ENCODE data around the gene SLC41A2. TPM values are rescaled to one million over a fixed set of nuclear protein-coding genes. Genes with fewer than 3 reads are reported as not detected.
"Not testable (repeated sequence)": the region's sequence is repeated elsewhere in the genome, so short reads cannot be mapped to it uniquely, and the experiment has no call there.

SLC41A2 gene, protein sequence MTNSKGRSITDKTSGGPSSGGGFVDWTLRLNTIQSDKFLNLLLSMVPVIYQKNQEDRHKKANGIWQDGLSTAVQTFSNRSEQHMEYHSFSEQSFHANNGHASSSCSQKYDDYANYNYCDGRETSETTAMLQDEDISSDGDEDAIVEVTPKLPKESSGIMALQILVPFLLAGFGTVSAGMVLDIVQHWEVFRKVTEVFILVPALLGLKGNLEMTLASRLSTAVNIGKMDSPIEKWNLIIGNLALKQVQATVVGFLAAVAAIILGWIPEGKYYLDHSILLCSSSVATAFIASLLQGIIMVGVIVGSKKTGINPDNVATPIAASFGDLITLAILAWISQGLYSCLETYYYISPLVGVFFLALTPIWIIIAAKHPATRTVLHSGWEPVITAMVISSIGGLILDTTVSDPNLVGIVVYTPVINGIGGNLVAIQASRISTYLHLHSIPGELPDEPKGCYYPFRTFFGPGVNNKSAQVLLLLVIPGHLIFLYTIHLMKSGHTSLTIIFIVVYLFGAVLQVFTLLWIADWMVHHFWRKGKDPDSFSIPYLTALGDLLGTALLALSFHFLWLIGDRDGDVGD
- total RNA-seq: 1 to 10 TPM; 2.9 TPM
- total RNA-seq: 3.7 to 8.9 reads per million in 2 donors

DNA sequence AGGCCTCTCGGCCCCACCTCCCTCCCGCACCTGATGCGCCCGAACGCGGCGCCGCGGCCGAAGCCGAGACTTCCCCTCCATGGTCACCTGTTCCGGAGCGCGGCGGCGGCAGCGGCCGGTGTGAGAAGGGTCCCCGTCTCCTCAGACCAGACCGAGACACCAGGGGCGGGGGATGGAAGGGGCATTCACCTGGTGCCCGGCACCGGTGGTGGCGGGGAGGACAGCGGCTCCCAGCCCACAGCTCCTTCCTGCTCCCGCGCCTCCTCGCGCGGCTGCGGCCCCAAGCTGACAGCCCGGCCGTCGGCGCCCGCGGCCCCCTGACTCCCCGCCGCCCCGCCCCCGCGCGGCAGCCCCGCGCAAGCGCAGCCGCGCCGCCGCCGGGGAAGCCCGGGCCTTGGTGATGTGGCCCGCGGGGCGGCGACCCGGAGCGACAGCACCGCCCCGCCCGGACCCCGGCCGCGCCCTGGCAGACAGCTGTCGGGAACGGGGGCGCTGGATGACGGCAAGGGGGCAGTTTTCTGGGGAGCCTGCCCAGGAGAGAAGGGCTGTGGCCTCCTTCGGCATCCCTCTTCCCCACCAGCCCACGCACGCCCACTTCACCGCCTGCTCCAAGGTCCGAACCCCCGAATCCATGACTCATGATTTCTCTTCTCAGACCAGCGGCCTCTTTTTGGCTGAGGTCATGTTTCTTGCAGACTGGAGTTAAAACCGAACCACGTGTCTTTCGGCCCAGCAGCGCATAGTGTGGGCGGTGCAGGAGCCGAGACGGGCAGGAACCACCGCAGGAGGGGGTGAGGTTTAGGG lies at the start of gene SLC41A2:
SLC41A2 (minus strand) TSS at position 290 of the 804 bp plus-strand sequence. CDS start 29,763 bp downstream, outside the sequence.
- H3K27me3 Mint-ChIP-seq: peaks cover 9% of the 10 kb centered on the region
- no peaks in the 10 kb centered on the region for H3K9me3 ChIP-seq (ENCODE audit: control insufficient read depth, low read length, poor library complexity, severe bottlenecking)
- peak within 1 kb of the TSS; percentile 92 for H3K27ac Mint-ChIP-seq
- H3K4me1 Mint-ChIP-seq: peaks cover 20% of the 10 kb centered on the region
- no peaks in the 10 kb centered on the region for H3K36me3 Mint-ChIP-seq (ENCODE audit: low read depth)
- ATAC-seq (peak; percentile 94), DNase-seq (peak; percentile 73 to 81 (median 80))
- peak within 1 kb of the TSS; percentile 97 for H3K4me3 Mint-ChIP-seq

DNA sequence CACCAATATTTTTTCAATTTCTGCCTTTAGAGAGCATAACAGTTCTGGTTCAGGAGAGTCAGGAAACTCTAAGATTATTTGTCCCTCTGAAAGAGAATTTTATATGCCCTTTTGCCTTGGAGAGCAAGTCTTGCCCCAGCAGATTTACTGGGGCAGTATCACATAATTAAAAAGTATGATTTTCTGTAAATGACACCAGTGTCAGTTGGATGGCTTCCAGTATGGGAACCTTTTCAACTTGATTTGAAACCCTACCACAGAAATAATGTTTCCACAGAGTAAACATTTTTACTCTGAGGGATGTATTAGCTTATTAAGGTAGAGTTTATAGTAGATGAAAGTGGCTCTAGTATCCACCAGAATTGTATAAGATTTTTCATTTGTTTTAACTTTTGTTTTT lies 43.4 kb upstream of the SLC41A2 start:
- H3K27me3 Mint-ChIP-seq: no peaks in the 10 kb centered on the region
- H3K36me3 Mint-ChIP-seq (ENCODE audit: low read depth): peaks cover 17% of the 10 kb centered on the region
- no peak overlapping the region for H3K27ac Mint-ChIP-seq
- H3K4me3 Mint-ChIP-seq: no peak overlapping the region
- H3K4me1 Mint-ChIP-seq: peaks cover 11% of the 10 kb centered on the region
- ATAC-seq: no peak
- peaks cover 6% of the 10 kb centered on the region for H3K9me3 ChIP-seq (ENCODE audit: control insufficient read depth, low read length, poor library complexity, severe bottlenecking)
- no peak for DNase-seq

DNA sequence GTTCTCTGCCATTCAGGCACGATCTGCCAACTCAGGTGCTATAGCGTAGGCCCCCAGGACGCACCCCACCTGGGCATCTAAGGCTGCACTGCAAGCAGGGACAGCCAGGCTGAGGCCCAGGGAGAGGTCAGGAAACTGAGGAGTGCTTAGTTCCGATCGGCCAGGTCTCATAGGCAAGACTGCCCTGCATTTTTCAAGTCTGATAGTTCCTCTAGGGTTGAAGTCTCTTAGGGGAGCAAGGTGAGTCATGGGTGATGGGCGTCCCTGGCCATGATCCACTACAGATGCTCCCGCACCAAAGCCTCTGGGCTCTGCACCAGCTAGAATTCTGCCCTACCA lies 41.2 kb upstream of the SLC41A2 start:
- ATAC-seq (no peak), DNase-seq (no peak)
- peaks cover 6% of the 10 kb centered on the region for H3K9me3 ChIP-seq (ENCODE audit: control insufficient read depth, low read length, poor library complexity, severe bottlenecking)
- Mint-ChIP-seq H3K27ac (no peak overlapping the region), H3K27me3 (no peaks in the 10 kb centered on the region), H3K4me1 (peaks cover 11% of the 10 kb centered on the region), H3K36me3 (ENCODE audit: low read depth) (peaks cover 12% of the 10 kb centered on the region), H3K4me3 (no peak overlapping the region)

DNA sequence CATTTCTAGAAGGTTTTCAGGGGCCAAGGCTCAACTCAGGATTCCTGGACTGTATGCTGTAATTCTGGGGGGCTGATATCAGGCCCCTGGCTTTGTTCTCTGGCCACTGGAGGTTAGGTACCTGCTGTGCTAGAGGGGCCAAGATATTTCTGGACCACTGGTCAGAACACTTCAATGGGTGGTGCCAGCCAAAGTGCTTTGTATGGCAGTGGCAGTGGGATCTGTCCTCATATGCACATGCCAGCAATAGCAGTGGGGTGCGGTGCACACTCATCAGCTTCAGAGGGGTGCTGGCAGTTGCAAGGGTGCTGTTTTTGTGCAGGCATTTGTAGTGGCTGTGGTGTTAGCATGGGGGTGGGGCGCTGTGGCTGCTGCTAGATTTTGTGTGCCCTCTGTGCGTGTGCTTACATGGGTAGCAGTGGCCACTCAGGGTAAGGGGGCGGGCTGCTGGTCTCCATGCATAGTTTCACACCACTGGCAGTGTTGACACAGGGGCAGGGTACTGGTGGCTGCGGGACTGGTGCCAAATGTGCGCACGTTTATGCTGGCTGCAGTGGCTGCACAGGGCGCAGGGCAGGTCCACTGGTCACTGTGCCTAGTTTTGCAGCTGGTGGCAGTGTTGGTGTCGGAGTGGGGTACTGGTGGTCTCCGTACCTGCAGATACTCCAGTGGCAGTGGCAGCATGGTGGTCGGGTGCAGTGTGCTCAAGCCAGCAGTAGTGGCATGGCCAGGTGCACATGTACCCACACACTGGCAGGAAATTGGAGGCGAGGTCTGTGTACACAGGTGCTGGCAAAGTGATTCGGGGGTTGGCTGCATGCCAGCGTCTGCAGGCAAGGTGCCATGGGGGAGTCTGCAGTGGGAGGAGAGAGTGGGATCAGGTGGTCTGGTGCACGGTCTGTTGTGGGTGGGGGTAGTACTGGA lies 40.6 kb upstream of the SLC41A2 start:
- peaks cover 12% of the 10 kb centered on the region for H3K4me1 Mint-ChIP-seq
- H3K4me3 Mint-ChIP-seq: no peak overlapping the region
- ATAC-seq (no peak), DNase-seq (no peak)
- peaks cover 6% of the 10 kb centered on the region for H3K9me3 ChIP-seq (ENCODE audit: control insufficient read depth, low read length, poor library complexity, severe bottlenecking)
- H3K36me3 Mint-ChIP-seq (ENCODE audit: low read depth): peaks cover 11% of the 10 kb centered on the region
- no peak overlapping the region for H3K27ac Mint-ChIP-seq
- H3K27me3 Mint-ChIP-seq: no peaks in the 10 kb centered on the region

DNA sequence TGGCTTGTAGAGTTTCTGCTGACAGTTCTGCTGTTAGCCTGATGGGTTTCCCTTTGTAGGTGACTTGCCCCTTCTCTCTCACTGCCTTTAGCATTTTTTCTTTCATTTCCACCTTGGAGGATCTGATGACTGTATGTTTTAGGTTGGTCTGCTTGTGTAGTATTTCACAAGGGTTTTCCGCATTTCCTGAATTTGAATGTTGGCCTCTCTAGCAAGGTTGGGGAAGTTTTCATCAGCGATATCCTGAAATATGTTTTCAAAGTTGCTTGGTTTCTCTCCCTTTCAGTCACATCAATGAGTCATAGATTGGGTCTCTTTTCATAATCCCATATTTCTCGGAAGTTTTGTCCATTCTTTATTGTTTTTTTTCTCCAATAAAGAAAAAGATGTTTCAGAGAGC lies 39.5 kb upstream of the SLC41A2 start:
- peaks cover 6% of the 10 kb centered on the region for H3K9me3 ChIP-seq (ENCODE audit: control insufficient read depth, low read length, poor library complexity, severe bottlenecking)
- Mint-ChIP-seq H3K27me3 (no peaks in the 10 kb centered on the region), H3K4me3 (no peak overlapping the region), H3K27ac (no peak overlapping the region), H3K4me1 (peaks cover 13% of the 10 kb centered on the region), H3K36me3 (ENCODE audit: low read depth) (peaks cover 16% of the 10 kb centered on the region)
- DNase-seq: no peak
- no peak for ATAC-seq

DNA sequence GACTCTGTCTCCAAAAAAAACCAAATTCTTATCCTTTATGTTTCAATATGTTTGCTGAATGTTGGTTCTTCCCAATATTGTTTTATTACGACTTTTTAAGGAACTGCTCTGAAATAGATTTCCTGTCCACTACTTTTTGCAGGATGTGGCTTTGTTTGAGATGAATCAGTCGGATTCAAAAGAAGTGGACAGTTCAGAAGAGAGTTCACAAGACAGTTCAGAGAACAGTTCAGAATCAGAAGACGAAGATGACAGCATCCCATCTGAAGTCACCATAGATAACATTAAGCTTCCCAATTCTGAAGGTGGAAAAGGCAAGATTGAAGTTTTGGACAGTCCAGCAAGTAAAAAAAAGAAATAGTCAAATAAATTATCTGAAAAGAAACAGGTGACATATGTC lies 36.2 kb upstream of the SLC41A2 start:
- H3K36me3 Mint-ChIP-seq (ENCODE audit: low read depth): peaks cover 23% of the 10 kb centered on the region
- no peaks in the 10 kb centered on the region for H3K27me3 Mint-ChIP-seq
- H3K27ac Mint-ChIP-seq: no peak overlapping the region
- DNase-seq: no peak
- peaks cover 13% of the 10 kb centered on the region for H3K4me1 Mint-ChIP-seq
- no peaks in the 10 kb centered on the region for H3K9me3 ChIP-seq (ENCODE audit: control insufficient read depth, low read length, poor library complexity, severe bottlenecking)
- ATAC-seq: no peak
- no peak overlapping the region for H3K4me3 Mint-ChIP-seq

DNA sequence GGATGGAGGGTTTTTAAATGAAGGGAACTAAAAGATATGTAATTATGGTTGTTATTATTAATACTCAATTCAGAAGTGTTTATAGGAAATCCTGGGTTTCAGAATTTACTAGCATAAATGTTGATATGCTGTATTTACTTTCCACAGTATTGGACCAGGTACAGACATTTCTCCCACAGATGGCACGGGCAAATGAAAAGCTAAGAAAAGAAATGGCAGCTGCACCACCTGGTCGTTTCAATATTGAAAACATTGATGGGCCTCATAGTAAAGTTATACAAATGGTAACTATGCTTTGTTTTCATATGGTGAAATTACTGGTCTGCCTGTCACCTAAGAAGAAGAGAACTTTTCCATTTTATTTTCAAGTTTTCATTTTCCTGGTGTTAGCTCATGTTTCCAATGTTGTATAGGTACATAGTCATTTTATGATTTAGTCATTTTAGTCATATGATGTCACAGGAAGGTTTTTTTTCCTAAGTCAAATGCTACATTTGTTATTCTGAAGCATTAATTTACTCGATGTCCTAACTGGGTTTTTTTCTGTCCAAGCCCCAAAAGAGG lies 33.6 kb upstream of the SLC41A2 start:
- H3K36me3 Mint-ChIP-seq (ENCODE audit: low read depth): peaks cover 19% of the 10 kb centered on the region
- DNase-seq (no peak), ATAC-seq (no peak)
- no peaks in the 10 kb centered on the region for H3K9me3 ChIP-seq (ENCODE audit: control insufficient read depth, low read length, poor library complexity, severe bottlenecking)
- H3K27me3 Mint-ChIP-seq: no peaks in the 10 kb centered on the region
- H3K4me1 Mint-ChIP-seq: peaks cover 19% of the 10 kb centered on the region
- no peak overlapping the region for H3K4me3 Mint-ChIP-seq
- no peak overlapping the region for H3K27ac Mint-ChIP-seq

DNA sequence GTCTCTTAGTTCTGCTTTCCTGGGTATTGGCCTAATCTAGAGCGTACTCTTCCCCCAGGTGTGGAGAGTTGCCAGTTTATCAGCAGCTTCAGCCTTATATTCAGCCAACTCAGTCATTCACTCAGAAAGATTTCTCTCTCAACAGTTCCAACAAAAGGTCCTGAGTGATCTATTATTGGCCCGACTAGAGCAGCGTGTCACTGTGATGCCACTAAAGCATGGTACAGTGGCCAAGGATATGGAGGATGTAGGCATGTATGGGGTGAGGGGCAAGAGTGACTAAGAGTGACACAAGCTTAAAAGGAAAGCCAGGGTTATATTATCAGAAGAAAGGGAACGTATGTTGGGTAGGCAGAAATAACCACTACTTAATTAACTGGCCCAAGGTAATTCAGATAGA lies 32.9 kb upstream of the SLC41A2 start:
- Mint-ChIP-seq H3K27me3 (no peaks in the 10 kb centered on the region), H3K36me3 (ENCODE audit: low read depth) (peaks cover 19% of the 10 kb centered on the region), H3K4me3 (no peak overlapping the region), H3K4me1 (peaks cover 21% of the 10 kb centered on the region), H3K27ac (no peak overlapping the region)
- ATAC-seq: no peak
- DNase-seq: no peak
- H3K9me3 ChIP-seq (ENCODE audit: control insufficient read depth, low read length, poor library complexity, severe bottlenecking): no peaks in the 10 kb centered on the region

DNA sequence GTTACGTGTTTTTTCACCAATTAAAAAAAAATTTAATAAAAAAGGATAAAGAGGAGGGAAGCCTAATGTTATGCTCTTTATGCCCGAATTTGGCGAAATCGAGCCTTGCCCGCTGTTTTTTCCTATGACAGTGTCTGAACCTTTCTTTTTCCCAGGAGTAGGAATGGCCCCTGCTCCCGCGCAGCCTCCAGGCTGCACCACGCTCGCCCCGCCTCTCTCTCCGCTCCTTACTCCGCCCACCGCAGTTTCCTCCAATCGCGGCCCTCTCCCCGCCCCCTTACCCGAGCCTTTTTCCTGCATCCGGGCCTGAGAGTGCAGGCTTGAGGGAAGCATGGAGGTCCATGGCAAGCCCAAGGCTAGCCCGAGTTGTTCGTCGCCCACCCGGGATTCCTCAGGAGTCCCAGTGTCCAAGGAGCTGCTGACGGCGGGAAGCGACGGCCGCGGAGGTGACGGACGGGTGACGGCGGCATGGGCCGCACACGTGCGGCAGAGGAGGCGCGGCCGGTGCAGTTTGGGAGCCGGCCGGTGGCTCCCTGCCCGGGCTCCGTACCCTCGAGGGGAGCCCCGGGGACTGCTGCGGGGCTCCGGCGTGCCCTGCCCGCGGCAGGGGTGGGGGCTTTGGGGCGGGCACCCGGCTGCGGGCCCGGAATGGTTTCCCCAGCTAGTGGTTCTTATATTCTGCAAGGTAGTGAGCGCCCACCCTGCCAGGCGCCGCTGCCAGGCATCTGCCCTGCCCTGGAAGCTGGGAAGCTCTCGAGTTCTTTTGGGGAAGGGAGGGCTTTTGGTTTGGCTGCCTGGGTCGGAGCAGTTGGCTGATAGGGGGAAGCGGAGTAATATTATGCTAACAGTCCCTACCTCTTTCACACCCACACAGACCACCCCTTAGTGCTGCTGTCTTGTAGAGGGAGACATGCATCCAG lies 28.2 kb upstream of the SLC41A2 start, which contains the start of gene NOPCHAP1:
NOPCHAP1 (plus strand) TSS at position 295 of the 920 bp plus-strand sequence; CDS start at position 332, 37 bp downstream.
- peak within 1 kb of the TSS; percentile 63 for H3K27ac Mint-ChIP-seq
- H3K4me1 Mint-ChIP-seq: peaks cover 25% of the 10 kb centered on the region
- peak; percentile 67 to 78 (median 77) for DNase-seq
- peaks cover 10% of the 10 kb centered on the region for H3K27me3 Mint-ChIP-seq
- peak; percentile 100 for ATAC-seq
- H3K36me3 Mint-ChIP-seq (ENCODE audit: low read depth): peaks cover 10% of the 10 kb centered on the region
- H3K4me3 Mint-ChIP-seq: peak within 1 kb of the TSS; percentile 92
- H3K9me3 ChIP-seq (ENCODE audit: control insufficient read depth, low read length, poor library complexity, severe bottlenecking): no peaks in the 10 kb centered on the region

DNA sequence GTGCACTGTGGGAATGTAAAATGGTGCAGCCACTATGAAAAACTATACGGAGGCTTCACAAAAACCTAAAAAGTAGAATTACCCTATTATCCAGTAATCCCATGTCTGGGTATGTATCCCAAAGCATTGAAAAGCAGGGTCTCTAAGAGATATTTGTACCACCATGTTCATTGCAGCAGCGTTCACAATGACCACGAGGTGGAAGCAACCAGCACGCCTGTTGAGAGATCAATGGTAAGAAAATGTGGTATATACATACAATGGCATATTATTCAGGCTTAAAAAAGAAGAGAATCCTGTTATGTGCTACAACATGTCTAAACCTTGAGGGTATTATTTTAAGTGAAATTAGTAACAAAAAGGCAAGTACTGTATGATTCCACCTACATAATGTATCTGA lies 27.1 kb upstream of the SLC41A2 start:
- Mint-ChIP-seq H3K27ac (peak overlapping the region; percentile 63), H3K27me3 (peaks cover 10% of the 10 kb centered on the region)
- no peak for ATAC-seq

DNA sequence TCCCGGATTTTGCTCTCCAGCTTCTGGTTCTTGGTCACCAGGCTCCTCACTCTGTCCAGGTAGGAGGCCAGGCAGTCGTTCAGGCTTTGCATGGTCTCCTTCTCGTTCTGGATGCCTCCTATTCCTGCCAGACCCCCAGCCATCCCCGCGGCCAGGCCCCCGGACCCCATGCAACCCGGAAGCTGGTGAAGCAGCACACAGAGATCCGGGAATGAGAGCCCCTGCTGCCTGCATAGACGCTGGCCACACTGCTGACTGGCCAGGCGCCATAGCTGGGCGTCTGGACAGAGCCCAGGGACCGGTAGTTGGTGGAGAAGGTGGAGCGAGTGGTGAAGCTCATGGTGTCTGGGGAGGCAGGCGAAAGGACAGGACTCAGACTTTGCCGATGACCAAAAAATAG lies 19.6 kb upstream of the SLC41A2 start:
- H3K27me3 Mint-ChIP-seq, ATAC-seq, H3K27ac Mint-ChIP-seq: not testable (repeated sequence)

More for the DNA sequence above, 27.1 kb upstream of the SLC41A2 start:
- Mint-ChIP-seq H3K4me1 (peaks cover 25% of the 10 kb centered on the region), H3K4me3 (peak overlapping the region; percentile 92), H3K36me3 (ENCODE audit: low read depth) (peaks cover 8% of the 10 kb centered on the region)
- H3K9me3 ChIP-seq (ENCODE audit: control insufficient read depth, low read length, poor library complexity, severe bottlenecking): no peaks in the 10 kb centered on the region
- no peak for DNase-seq

More for the DNA sequence above, 19.6 kb upstream of the SLC41A2 start:
- H3K36me3 Mint-ChIP-seq (ENCODE audit: low read depth); DNase-seq; H3K4me1 Mint-ChIP-seq; H3K9me3 ChIP-seq (ENCODE audit: control insufficient read depth, low read length, poor library complexity, severe bottlenecking); H3K4me3 Mint-ChIP-seq: not testable (repeated sequence)
